ENCODE measurements around the gene ZNF672.

ZNF672 gene

GRCh38 chr1:248897412-248898337 lies 59.7 kb downstream of the ZNF672 start:
- DNase-seq (ENCODE audit: extremely low read depth, low read depth) = no peak
- TF ChIP-seq CTCF (IDR thresholded peaks at IDR 0.05; ENCODE audit: low read depth, low read length) = no peak

All from AG09319 (cell line).